Midbrain (tissue), 1 donor: Measurements from ENCODE around the gene MIF4GD.

Source experiments
- DNase-seq: peaks from one replicate; lab custom pipeline; 2025; lab: John Stamatoyannopoulos, UW

MIF4GD gene

DNA sequence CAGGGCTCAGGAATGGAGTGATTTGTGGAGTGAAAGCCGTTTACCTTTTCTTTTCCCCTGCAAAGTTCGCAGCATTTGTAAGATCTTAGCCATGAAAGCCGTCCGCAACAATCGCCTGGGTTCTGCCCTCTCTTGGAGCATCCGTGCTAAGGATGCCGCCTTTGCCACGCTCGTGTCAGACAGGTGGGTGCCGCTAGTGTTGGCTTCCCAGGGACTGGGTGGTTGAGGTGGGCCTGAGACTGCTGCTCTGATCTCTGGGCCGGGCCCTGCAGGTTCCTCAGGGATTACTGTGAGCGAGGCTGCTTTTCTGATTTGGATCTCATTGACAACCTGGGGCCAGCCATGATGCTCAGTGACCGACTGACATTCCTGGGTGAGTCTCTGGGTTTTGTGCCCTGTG, 38.2 kb downstream of the MIF4GD start:
- no peak for DNase-seq

DNA sequence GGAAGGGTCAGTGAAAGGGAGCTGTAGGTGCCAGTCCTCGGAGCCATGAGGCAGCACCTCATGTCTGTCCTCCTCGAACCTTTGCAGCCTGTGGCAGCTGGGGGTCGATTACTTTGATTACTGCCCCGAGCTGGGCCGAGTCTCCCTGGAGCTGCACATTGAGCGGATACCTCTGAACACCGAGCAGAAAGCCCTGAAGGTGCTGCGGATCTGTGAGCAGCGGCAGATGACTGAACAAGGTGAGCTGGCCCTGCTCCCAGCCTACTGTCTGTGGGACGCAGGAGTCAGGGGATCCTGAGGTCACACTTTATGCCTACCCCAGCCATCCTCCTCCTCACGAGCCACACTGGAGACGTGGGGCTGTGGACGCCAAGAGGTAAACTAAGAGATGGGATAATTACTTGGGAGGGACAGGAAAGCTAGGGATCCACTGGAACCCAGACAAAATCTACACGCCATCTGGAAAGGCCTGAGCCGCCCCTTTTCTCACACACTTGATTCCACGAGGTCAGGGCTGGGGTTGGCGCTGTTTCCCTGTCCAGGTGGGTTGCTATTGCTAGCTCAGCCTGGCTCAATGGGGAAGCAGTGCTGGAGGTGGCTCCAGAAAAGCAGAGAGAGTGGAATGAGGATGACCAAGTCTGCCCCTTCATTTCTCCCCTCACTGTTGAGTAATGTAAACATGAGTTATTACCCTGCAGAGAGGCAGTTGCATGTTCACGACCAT, 39.1 kb downstream of the MIF4GD start:
- no peak for DNase-seq

DNA sequence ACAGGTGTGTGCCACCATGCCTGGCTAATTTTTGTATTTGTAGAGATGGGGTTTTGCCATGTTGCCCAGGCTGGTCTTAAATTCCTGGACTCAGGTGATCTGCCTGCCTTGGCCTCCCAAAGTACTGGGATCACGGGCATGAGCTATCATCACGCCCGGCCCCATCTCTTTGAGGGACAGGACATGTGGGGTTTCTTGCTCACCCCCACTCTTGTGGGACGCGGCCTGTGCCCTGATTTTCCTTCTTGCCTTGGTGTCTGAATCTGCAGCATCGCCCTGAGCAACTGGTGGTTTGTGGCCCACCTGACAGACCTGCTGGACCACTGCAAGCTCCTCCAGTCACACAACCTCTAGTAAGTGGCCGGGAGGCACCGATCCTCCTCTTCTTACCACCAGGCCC, 40.0 kb downstream of the MIF4GD start:
- DNase-seq = no peak

DNA sequence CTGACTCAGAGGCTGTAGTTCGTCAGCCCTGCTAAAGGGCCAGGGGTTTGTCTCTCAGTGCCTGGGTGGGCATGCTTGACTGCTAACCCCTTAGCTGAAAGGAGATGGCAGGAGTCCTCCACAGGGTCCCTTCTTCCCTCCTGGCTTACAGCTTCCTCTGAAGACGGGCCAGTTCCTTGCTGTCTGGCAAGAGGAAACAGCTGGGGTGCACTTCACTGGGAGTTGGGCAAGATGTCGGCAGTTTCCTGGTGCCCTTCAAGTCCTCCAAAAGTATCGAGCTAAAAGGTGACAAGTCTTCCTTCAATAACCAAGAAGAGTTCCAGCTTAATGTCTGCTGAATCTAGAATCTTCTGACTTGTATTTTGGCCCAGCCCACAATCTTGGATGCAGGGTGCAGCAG, 42.2 kb downstream of the MIF4GD start:
- no peak for DNase-seq

DNA sequence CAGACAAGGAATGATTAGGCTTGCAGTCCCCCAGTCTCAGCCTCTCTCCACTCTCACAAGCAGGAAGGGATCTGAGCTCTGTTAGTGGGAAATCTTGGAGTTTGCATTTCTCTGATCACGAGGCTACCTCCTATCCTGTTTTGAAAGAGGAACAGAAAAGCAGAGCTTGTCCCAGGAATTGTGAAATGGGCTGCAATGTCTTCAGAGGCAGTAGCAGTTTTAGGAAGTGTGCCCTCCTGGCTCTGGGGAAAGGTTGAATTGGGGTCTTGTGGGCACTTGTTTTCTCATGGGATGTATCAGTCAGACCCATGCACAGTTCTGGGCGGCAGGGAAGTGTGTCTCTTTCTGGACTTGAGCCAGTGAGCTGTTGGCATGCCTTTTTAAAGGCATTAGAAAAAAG, 42.7 kb downstream of the MIF4GD start:
- peak; percentile 46 for DNase-seq

DNA sequence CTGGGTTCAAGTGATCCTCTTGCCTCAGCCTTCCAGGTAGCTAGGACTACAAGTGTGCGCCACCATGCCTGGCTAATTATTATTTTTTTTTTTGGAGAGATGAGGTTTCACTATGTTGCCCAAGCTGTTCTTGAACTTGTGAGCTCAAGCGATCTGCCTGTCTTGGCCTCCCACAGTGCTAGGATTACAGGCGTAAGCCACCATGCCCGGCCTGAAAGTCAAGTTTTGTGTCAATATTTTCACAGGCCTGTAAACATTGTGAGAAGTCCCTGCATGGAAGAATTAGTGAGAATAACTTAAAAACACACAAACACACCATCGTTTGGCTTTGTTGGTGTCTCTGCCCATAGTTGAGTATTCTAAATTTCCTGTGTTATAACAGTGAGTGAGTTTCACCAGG, 43.3 kb downstream of the MIF4GD start:
- no peak for DNase-seq

DNA sequence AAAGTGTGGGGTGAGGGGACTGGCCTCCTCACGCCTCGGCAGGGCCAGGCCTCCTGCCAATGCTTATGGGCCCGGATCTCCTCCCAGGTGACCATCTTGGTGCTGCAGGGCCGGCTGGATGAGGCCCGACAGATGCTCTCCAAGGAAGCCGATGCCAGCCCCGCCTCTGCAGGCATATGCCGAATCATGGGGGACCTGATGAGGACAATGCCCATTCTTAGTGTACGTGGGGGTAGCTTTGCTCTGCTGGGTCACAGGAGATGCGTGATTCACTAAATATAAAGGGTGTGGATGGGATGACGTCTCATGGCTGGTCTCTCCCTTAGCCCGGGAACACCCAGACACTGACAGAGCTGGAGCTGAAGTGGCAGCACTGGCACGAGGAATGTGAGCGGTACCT, 46.0 kb downstream of the MIF4GD start:
- DNase-seq = no peak

DNA sequence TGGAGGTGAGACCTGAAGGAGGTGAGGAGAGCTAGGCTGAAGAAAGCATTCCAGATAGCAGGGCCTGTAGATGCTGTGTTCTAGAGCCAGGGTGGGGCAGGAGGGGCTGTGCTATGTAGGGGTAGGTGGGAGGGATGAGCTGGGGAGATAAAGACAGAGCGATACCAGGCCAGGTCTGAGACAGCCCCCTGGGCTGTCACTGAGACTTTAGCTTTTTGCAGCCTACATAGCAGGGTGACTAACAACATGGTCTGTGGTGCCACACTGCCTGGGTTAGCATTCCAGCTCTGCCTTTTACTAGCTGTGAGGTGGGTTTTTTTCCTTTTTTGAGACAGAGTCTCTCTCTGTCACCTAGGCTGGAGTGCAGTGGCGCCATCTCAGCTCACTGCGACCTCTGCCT, 51.2 kb downstream of the MIF4GD start:
- DNase-seq = no peak

DNA sequence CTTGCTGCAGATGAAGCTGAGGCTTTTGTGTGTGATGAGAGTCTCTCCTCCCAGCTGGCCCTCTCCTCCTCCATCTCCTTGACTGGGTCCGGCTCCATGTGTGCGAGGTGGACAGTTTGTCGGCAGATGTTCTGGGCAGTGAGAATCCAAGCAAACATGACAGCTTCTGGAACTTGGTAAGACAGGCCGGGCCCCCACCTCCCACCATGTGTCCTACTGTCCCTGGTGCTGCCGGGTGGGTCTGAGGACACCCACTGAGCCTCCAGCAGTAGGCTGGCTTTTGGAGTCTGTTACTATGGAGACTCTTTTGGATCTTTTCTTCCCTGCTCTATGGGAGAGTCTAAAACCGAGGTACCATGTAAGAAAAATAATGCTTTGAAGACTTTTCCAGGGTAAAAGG, 52.9 kb downstream of the MIF4GD start:
- DNase-seq = no peak
